Parietal lobe (tissue), 2 donors: Measurements from ENCODE around the gene OXLD1. TPM values are rescaled to one million over a fixed set of nuclear protein-coding genes. Genes with fewer than 3 reads are reported as not detected.

ENCODE experiments used
- small RNA-seq: library from RNA; depleted of rRNA; stranded (forward); fragments of <200 nt; gene quantifications from one replicate; pipeline ENCODE3, GENCODE V24; 2014; ENCODE audit warnings: low replicate concordance
- total RNA-seq: library from RNA; depleted of rRNA; stranded (reverse); fragments of >200 nt; gene quantifications from one replicate; pipeline ENCODE4 v1.2.3, GENCODE V29; 2014

The OXLD1 gene
- 13.8 TPM for total RNA-seq

DNA sequence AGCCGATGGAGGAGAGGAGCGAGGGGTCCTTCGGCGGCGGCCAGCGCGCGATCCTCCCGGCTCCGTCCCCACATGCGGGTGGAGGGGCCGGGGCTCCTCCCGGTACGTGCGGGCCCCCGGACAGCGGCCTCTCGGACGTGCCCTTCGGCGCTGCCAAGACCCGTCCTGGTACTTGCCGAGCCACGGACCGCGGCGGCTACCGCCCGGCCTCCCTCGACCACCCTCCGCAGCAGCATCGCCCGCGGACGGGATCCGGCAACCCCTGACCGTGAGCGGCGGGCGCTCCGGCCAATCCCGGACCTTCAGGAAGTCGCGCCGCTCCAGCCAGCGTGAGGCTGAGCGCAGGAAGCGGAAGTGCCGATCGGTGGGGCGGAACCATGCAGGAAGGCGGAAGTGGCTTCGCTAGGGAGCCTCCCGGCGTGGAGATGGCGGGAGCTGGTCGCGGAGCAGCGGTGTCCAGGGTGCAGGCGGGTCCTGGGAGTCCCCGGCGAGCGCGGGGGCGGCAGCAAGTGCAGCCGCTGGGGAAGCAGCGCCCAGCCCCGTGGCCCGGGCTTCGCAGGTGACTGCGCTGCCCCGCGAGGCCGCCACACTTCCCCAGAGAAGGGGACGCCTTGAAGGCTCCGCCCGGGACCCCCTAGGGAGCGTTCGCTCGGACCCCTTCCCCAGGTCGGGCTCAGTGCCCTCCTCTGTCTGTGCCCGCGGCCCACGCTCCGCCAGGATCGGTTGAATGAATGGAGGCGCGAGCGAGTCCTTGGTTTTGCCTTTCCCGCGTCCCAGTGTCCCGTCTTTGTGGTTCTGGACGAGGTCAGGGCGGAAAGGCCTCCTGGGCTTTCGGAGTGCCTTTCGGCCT lies at the start of gene OXLD1, which contains the start of gene CCDC137:
Gene OXLD1 (minus strand): TSS at position 264 of the 850 bp plus-strand sequence. CDS start 28 bp downstream, at position 236.
Gene CCDC137 (plus strand): TSS at position 396 of the 850 bp plus-strand sequence. CDS start 30 bp downstream, at position 426.

DNA sequence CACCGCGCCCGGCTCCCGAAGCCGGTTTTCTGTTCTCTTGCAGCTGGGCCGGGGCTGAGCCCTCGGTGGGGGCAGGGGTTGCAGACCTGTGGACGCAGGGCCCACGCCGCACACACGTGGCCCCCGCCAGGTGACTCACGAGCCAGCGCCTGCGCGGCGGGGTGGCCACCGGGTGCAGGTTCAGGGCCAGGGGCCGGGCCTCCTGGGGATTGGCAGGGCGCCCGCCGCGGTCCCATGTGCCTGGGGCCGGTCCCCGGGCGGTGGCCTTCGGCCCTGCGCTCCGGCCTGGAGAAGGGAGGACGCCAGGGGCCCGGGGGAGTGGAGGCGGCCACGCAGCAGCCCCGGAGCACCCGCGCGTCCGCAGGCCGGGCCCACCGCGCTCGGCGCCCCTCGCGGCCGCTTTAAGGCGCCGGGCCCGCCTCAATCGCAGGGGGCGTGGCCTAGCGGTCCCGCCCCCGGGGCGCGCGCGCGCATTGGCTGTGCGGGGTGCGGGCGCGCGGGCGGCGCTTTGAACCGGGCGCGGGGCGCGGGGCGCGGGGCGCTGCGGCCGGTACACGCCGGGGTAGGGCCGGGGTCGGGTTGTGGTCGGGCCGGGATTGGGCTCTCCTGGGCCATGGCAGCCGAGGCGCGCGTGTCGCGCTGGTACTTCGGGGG lies 45.5 kb upstream of the OXLD1 start, which contains the start of gene SLC25A10:
Gene SLC25A10 (plus strand): TSS at position 471 of the 654 bp plus-strand sequence. CDS start 143 bp downstream, at position 614.

DNA sequence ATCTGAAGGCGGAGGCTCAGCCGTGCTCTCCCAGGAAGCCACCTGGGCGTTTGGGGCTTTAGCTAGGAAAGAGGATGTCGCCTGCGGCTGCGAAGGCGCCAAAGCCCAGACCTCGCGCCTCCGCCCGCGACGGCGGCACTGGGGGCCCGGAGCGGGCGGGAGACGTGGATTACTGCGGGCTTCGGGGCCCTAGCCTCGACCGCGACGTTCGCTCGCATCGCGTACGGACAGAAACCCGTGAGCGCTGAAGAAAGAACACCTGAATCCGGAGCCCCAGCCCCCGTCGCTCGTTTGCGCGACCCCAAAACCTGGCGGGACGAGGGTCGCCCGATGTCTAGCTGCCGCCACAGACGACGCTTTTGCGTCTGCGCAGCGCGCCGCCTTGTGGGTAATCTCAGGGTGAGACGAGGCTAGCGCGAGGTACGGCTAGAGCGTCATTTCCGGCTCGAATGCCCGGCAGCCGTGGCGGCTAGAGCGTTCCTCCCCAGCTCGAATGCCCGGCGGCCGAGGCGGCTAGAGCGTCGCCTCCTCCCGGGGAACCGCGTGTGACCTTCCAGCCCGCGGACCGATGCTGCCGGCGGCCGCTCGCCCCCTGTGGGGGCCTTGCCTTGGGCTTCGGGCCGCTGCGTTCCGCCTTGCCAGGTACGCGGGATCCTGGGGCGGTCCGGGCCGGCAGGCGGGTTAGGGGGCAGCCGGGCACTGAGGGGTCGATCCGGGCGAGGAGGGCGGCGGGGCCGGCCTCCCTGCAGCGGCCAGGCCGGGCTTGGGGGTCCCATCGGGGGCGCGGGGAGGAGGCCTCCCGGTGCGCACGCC lies 36.7 kb upstream of the OXLD1 start, which contains the start of gene MRPL12:
Gene MRPL12 (plus strand): TSS at position 434 of the 813 bp plus-strand sequence. CDS start 135 bp downstream, at position 569.

DNA sequence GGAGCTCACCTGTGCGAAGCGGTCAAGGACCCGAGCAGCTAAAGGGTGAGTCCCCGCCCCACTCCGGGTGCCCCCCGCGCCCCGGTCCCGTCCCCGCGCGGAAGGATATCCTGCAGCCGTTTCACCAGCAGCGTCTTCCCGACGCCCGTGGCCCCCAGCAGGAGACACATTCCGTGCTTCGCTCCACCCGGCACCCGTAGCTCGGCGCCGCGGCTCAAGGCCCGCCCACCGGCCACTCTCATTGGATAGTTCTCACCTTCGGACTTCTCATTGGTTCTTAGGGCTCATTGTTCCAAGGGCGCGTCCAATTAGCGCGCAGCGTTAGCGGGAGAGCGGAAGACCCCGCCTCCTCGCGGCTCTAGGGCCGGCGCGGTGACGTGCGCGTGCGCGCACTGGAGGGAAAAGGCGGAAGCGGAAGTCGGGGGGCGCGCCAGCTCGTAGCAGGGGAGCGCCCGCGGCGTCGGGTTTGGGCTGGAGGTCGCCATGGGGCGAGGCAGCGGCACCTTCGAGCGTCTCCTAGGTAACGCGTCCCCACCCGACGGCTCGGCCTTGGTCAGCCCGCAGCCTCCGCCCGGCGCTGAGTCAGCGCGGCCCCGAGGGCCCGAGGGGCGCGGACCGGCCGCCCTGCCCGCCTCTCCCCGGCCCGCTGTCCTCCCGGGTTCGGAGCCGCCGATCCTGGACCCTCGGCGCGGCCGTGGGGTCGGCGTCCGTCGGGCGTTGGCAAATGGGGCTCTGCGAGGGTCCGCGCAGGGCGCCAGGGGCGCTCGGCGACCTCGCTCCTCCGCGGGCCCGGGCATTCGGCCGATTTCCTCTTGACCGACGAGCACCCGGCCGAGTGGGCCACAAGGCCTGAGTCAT lies 17.4 kb upstream of the OXLD1 start, which contains the start of the genes ARL16 and HGS:
Gene ARL16 (minus strand): TSS at position 214 of the 858 bp plus-strand sequence. CDS start 44 bp downstream, at position 170.
Gene HGS (plus strand): TSS at position 428 of the 858 bp plus-strand sequence. CDS start 56 bp downstream, at position 484.

DNA sequence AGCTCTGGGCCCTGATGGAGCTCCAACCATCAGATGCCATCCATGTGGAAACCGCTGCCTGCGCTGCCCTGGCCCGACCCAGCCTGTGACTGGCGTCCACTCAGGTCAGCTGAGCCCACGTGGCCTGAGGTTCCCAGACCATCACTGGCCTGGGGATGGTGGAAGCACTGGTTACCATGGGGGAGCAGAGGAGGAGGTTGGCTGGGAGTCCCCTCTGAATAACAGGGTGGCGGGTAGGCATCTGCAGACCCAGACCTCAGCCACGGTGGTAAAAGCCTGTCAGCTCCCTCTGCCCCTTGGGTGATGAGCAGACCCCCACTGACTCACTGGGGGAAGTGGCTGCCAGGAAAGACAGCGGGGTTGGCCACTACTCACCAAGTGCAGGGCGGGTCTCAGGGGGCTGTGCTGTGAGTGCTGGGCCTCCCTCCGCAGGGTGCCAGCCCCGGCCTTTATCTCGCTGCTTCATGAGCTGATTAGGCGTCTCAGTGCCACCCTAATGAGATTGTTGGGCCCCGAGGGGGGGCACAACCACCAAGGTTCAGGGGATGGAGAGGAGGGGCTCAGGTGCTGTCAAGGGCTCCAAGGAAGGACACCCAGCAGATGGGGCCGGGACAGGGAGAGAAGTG lies 10.2 kb downstream of the OXLD1 start, which contains the start of gene PDE6G:
Gene PDE6G (minus strand): TSS at position 425 of the 626 bp plus-strand sequence. CDS start 3,237 bp downstream, outside the sequence.

DNA sequence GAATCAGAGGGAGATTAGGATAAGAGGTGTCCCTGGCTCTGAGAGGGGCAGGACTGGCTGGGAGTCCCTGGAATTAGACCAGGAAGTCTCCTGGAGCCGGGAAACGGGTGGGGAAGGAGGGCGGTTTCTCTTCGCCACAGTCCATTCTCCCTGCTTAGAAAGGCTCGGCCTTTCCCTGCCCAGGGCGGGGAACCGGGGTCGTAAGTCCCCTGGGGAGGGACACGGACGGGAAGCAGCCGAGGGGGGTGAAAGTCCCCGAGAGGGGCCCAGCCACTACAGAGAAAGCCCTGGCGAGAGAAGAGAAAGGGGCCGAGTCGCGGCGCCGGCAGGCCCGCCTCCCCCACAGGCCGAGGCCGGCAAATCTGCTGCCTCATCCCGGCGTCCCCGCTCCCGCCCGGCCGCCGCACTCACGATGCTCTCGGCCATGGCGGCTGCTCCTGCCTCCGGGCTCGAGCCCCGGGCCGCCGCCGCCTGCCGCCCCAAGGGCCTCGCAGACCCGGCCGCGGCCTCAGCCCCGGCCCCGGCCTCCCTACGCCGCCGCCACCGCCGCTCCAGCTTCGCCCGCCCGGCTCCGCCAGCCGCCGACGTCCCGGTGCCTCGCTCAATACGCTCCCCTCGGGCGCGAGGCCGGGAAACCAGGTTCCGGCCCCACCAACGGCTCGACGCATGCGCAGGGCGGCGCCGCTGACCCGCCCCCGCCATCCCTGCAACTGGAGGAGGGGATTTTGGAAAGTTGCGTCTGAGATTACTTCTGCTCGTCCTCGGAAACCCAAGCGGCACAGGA lies 29.7 kb downstream of the OXLD1 start, which contains the start of the genes NPLOC4 and TSPAN10:
Gene NPLOC4 (minus strand): TSS at position 608 of the 784 bp plus-strand sequence. CDS start 182 bp downstream, at position 426.
Gene TSPAN10 (plus strand): TSS at position 692 of the 784 bp plus-strand sequence. CDS start 5,217 bp downstream, outside the sequence.

Small RNAs within 50 kb of the gene (small RNA-seq; reads per million reads assigned to genes)
- gene MIR6786, result not detected

Other genes with a start within 250 kb of the OXLD1 start
- 5,254 TPM for gene ACTG1, start 153.8 kb downstream of the OXLD1 start, total RNA-seq
- gene FSCN2, start 138.2 kb downstream of the OXLD1 start, total RNA-seq, result 7.2 TPM
- 33.2 TPM for gene FAAP100, start 114.3 kb downstream of the OXLD1 start, total RNA-seq
- 44.4 TPM for gene NPLOC4, start 29.5 kb downstream of the OXLD1 start, total RNA-seq
- gene TSPAN10, start 29.4 kb downstream of the OXLD1 start, total RNA-seq, result 0.63 TPM
- gene PDE6G, start 10.1 kb downstream of the OXLD1 start, total RNA-seq, result not detected
- gene CCDC137, start 132 bp upstream of the OXLD1 start, total RNA-seq, result 6.3 TPM
- gene ARL16, start 17.2 kb upstream of the OXLD1 start, total RNA-seq, result 31.9 TPM
- gene HGS, start 17.4 kb upstream of the OXLD1 start, total RNA-seq, result 67.9 TPM
- 4.7 TPM for gene MRPL12, start 36.8 kb upstream of the OXLD1 start, total RNA-seq
- gene SLC25A10, start 45.7 kb upstream of the OXLD1 start, total RNA-seq, result 6.6 TPM
- gene GCGR, start 137.5 kb upstream of the OXLD1 start, total RNA-seq, result not detected
- gene MCRIP1, start 166.7 kb upstream of the OXLD1 start, total RNA-seq, result 69.2 TPM
- not detected for gene PPP1R27, start 168.4 kb upstream of the OXLD1 start, total RNA-seq
- 87.0 TPM for gene P4HB, start 193.9 kb upstream of the OXLD1 start, total RNA-seq
- 57.6 TPM for gene ARHGDIA, start 204.7 kb upstream of the OXLD1 start, total RNA-seq
- gene ALYREF, start 225.0 kb upstream of the OXLD1 start, total RNA-seq, result 62.3 TPM
- 57.0 TPM for gene ANAPC11, start 225.1 kb upstream of the OXLD1 start, total RNA-seq
- gene NPB, start 235.6 kb upstream of the OXLD1 start, total RNA-seq, result 2.5 TPM
- gene PCYT2, start 244.8 kb upstream of the OXLD1 start, total RNA-seq, result 31.3 TPM